ENCODE results near the gene OR14C36. TPM values are rescaled to one million over a fixed set of nuclear protein-coding genes. Genes with fewer than 3 reads are reported as not detected.

The OR14C36 gene
- total RNA-seq, 1 donor from 2014 or later, result not detected

DNA sequence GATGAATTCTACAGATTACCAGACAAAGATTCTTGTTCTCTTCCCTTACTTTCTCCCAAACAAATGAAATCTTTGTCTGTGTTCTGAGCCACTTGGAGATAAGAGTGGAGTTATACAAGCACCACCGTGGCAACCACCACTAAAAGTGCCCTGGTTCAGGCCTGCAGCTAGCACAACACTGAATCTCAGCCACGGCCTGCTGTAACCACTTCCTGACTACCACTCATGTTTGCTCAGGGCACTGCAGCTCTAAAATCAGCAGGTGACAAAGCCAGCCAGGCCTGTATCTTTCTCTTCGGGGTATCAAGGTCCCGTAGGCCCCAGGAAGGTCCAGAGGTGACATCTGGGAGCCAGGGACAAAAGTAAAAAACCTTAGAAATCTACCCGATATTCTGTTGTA, 23.8 kb downstream of the OR14C36 start:
- Mint-ChIP-seq H3K4me3 (ENCODE audit: low read depth) (no peak overlapping the region), H3K36me3 (ENCODE audit: insufficient read depth) (no peaks in the 10 kb centered on the region), H3K27ac (no peak overlapping the region), H3K4me1 (ENCODE audit: low read depth) (no peaks in the 10 kb centered on the region), H3K27me3 (no peaks in the 10 kb centered on the region), H3K9me3 (ENCODE audit: low read depth) (peaks cover 71% of the 10 kb centered on the region)
- DNase-seq (ENCODE audit: low spot score, unreplicated experiment), result no peak
- TF ChIP-seq, protein P1, sequence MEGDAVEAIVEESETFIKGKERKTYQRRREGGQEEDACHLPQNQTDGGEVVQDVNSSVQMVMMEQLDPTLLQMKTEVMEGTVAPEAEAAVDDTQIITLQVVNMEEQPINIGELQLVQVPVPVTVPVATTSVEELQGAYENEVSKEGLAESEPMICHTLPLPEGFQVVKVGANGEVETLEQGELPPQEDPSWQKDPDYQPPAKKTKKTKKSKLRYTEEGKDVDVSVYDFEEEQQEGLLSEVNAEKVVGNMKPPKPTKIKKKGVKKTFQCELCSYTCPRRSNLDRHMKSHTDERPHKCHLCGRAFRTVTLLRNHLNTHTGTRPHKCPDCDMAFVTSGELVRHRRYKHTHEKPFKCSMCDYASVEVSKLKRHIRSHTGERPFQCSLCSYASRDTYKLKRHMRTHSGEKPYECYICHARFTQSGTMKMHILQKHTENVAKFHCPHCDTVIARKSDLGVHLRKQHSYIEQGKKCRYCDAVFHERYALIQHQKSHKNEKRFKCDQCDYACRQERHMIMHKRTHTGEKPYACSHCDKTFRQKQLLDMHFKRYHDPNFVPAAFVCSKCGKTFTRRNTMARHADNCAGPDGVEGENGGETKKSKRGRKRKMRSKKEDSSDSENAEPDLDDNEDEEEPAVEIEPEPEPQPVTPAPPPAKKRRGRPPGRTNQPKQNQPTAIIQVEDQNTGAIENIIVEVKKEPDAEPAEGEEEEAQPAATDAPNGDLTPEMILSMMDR (IDR thresholded peaks at IDR 0.05; ENCODE audit: unreplicated experiment), result no peak

DNA sequence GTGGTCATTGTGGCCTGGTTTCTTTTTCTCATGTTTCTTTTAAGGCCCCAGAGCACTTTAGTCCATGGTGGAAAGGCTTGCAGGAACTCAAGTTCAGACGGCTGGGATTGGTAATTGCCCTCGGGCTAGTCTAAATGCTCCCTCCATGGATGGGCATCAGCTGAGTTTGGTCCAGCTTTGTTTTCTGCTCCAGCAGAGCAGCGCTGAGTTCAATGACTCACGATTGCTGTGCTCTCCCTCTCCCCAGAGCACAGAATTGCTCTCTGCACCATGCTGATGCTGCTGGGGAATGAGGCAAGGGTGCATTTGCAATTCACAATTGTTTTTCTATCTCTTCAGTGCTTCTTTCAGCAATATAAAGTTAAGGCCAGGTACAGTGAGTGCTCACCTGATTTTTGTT, 25.2 kb downstream of the OR14C36 start:
- H3K9me3 Mint-ChIP-seq (ENCODE audit: low read depth), result peaks cover 77% of the 10 kb centered on the region
- no peak overlapping the region for H3K27ac Mint-ChIP-seq
- no peak overlapping the region for H3K4me3 Mint-ChIP-seq (ENCODE audit: low read depth)
- TF ChIP-seq, protein P1 (IDR thresholded peaks at IDR 0.05; ENCODE audit: unreplicated experiment), result no peak
- no peaks in the 10 kb centered on the region for H3K36me3 Mint-ChIP-seq (ENCODE audit: insufficient read depth)
- no peaks in the 10 kb centered on the region for H3K4me1 Mint-ChIP-seq (ENCODE audit: low read depth)
- no peak for DNase-seq (ENCODE audit: low spot score, unreplicated experiment)
- no peaks in the 10 kb centered on the region for H3K27me3 Mint-ChIP-seq

DNA sequence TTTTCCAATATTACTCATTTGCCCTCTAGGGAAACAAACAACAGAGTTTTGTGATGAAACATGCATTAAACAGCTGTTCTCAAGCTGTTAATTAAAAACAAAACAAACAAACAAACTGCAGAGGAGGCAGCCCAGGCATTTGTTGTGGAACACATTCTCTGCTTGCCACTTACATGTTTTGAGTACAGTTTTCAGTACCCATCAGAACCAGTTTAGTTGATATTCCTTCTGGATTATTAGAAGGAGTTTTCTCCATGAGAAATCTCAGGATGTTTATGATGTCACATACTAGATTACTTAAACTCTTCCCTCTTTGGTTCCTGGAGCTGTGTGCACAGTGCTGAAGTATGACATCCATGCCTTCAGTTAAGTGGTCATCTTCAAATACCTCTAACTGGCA, 26.9 kb downstream of the OR14C36 start, which contains the start of gene OR2T6:
TSS of gene OR2T6 (plus strand) at position 301 of the 400 bp plus-strand sequence. CDS start 11,863 bp downstream, outside the sequence.
- peaks cover 69% of the 10 kb centered on the region for H3K9me3 Mint-ChIP-seq (ENCODE audit: low read depth)

DNA sequence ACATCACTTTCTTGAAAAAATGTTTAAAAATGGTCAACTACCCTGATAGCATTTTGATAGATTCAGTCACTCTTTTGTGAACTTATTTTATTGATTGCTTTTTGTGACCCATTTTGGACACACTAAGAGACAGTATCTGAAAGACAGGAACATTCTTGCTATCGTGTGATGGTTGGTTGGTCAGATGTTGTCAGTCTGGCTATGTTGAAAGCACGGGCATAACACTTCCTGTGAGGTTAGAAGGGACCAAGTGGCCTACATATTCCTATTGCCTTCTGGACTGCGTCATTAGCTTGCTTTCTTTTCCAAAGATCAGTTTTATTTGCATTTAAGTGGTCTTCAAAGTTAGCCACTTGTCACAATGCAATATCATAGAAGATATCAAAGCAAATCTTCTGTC, 28.3 kb downstream of the OR14C36 start:
- Mint-ChIP-seq H3K4me1 (ENCODE audit: low read depth) (no peaks in the 10 kb centered on the region), H3K4me3 (ENCODE audit: low read depth) (no peak overlapping the region), H3K27me3 (no peaks in the 10 kb centered on the region), H3K27ac (no peak overlapping the region), H3K36me3 (ENCODE audit: insufficient read depth) (peaks cover 2% of the 10 kb centered on the region), H3K9me3 (ENCODE audit: low read depth) (peaks cover 64% of the 10 kb centered on the region)
- TF ChIP-seq, protein P1 (IDR thresholded peaks at IDR 0.05; ENCODE audit: unreplicated experiment), result no peak
- DNase-seq (ENCODE audit: low spot score, unreplicated experiment), result no peak

More for the DNA sequence above, 26.9 kb downstream of the OR14C36 start, which contains the start of gene OR2T6:
- Mint-ChIP-seq H3K27me3 (no peaks in the 10 kb centered on the region), H3K36me3 (ENCODE audit: insufficient read depth) (peaks cover 2% of the 10 kb centered on the region), H3K4me1 (ENCODE audit: low read depth) (no peaks in the 10 kb centered on the region), H3K27ac (no peak within 1 kb of the TSS), H3K4me3 (ENCODE audit: low read depth) (no peak within 1 kb of the TSS)
- DNase-seq (ENCODE audit: low spot score, unreplicated experiment), result no peak
- TF ChIP-seq, protein P1 (IDR thresholded peaks at IDR 0.05; ENCODE audit: unreplicated experiment), result no peak

DNA sequence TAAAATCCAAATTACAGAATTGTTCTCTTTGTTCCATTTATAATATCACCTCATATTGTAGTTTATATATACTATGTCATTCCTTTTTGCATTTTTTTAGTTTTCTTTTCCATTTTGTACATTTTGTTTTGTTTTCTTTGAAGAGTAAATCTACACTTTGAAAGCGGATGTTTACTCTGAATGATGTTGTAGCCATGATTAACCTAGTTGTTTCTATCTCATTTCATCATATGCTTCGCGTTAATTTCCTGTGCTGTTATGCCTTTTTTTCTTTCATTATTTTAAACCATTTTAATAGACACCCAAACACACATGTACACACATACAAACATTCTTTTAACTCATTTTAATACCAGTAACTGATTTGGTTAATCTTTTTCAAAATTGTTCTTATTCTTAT, 32.3 kb downstream of the OR14C36 start:
- TF ChIP-seq, protein P1 (IDR thresholded peaks at IDR 0.05; ENCODE audit: unreplicated experiment), result no peak
- peaks cover 2% of the 10 kb centered on the region for H3K36me3 Mint-ChIP-seq (ENCODE audit: insufficient read depth)
- no peaks in the 10 kb centered on the region for H3K4me1 Mint-ChIP-seq (ENCODE audit: low read depth)
- H3K9me3 Mint-ChIP-seq (ENCODE audit: low read depth), result peaks cover 42% of the 10 kb centered on the region
- DNase-seq (ENCODE audit: low spot score, unreplicated experiment), result no peak
- H3K4me3 Mint-ChIP-seq (ENCODE audit: low read depth), result no peak overlapping the region
- no peak overlapping the region for H3K27ac Mint-ChIP-seq
- no peaks in the 10 kb centered on the region for H3K27me3 Mint-ChIP-seq
